GM12878 (cell line): ENCODE results near the gene FCGBP.

ENCODE experiments used
- CTCF ChIP-seq, 3 experiments: IDR thresholded peaks in 2 of 3; conservative IDR thresholded peaks in 1 of 3; 2 replicates each; pipeline ENCODE4 v1.5.1; 2011; ENCODE audit warnings: low read depth in 3 of 3, low read length in 3 of 3, mild to moderate bottlenecking in 3 of 3, control low read depth in 2 of 3, moderate library complexity in 2 of 3, inconsistent platforms in 1 of 3, mixed read lengths in 1 of 3; ENCODE audit not compliant: control insufficient read depth in 2 of 3, insufficient read depth in 1 of 3; ENCODE audit errors: extremely low read depth in 1 of 3
- GABPA ChIP-seq: IDR thresholded peaks from 2 replicates; pipeline ENCODE4 v1.6.1; 2014; ENCODE audit warnings: antibody characterized with exemption, low read depth, mild to moderate bottlenecking, inconsistent platforms
- IKZF1 ChIP-seq: fragments of 450-650 bp; conservative IDR thresholded peaks from 2 replicates; pipeline ENCODE4 v1.6.1; 2017; ENCODE audit warnings: antibody characterized with exemption, mild to moderate bottlenecking
- MAX ChIP-seq: IDR thresholded peaks from 2 replicates; pipeline ENCODE4 v1.6.1; 2012; ENCODE audit warnings: low read depth, low read length, improper control_type of control experiment
- POLR2AphosphoS5 ChIP-seq: IDR thresholded peaks from 2 replicates; pipeline ENCODE4 v1.6.1; 2011; ENCODE audit warnings: mild to moderate bottlenecking, low read length, inconsistent platforms
- SPI1 ChIP-seq: IDR thresholded peaks from 2 replicates; pipeline ENCODE4 v1.6.1; 2011; ENCODE audit warnings: low read depth, mild to moderate bottlenecking, low read length, moderate library complexity, borderline replicate concordance; ENCODE audit not compliant: insufficient read depth
- STAT1 ChIP-seq: fragments of 450-650 bp; conservative IDR thresholded peaks from 2 replicates; pipeline ENCODE4 v1.6.1; 2014; ENCODE audit warnings: antibody characterized with exemption, mild to moderate bottlenecking
- TCF12 ChIP-seq: IDR thresholded peaks from 2 replicates; pipeline ENCODE4 v1.6.1; 2011; ENCODE audit warnings: low read depth, mild to moderate bottlenecking, low read length
- ZSCAN29 ChIP-seq: fragments of 450-650 bp; IDR thresholded peaks from 2 replicates; pipeline ENCODE4 v1.6.1; 2017; ENCODE audit warnings: mild to moderate bottlenecking, moderate library complexity

- TF ChIP-seq TCF12 (no peak), MAX (no peak), CTCF (IDR thresholded peaks at IDR 0.05 in 2 of 3, conservative IDR thresholded peaks at IDR 0.05 in 1 of 3; ENCODE audit: control insufficient read depth in 2 of 3, extremely low read depth in 1 of 3, insufficient read depth in 1 of 3, low read depth in 3 of 3, low read length in 3 of 3) (no peak), STAT1 (no peak), POLR2AphosphoS5 (no peak), ZSCAN29 (no peak), IKZF1 (no peak), GABPA (no peak), SPI1 (no peak)
Observed at GRCh38 chr19:39939556-39939955, 5.1 kb upstream of the FCGBP start.
